K562 treated with DMSO at 1 percent for 48 hours (cell line): ENCODE measurements around the gene S100A8. TPM values are rescaled to one million over a fixed set of nuclear protein-coding genes. Genes with fewer than 3 reads are reported as not detected.

Experiments
- total RNA-seq: library from RNA; unstranded; fragments of 300-600 nt; gene quantifications from 2 replicates; pipeline ENCODE4 v1.2.3, GENCODE V29; 2022; ENCODE audit warnings: low replicate concordance; ENCODE audit errors: extremely low read depth

S100A8 gene
- total RNA-seq: not detected in 2 replicates

DNA sequence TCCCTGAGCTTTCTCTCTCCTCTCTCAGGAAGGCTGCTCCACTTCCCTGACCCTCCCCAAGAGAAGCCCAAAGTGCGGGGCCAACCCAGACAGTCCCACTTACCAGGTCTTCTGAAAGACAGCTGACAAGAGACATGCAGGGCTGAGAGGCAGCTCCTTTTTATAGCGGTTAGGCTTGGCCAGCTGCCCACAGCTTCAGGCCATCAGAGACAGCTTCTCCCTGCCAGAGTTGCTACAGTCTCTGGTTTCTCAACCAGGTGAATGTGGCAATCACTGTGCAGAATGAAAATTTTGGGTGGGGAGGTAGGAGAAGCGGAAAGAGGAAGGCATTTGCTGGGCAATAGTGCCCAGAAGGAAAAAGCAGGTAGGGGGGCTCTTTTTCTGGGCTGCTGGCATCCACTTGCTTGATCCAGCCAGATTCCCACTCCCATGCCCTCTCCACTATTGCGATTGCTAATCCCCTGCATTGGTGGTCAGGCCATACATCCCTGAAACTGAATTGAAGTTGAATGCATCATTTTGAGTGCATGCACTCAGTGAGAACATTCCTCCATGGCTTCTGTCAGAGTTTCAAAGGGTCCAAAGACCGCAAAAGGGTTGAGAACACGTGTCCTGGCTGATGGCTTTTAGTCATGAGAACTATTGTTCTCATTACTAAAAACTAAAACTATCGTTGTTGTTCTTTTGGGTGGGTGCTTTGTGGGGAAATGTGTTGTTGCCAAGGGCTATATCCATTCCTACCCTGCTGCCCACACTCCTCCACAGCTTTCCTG, at the start of gene S100A8:
Gene S100A8, minus strand, starts transcription at position 136 of the 773 bp plus-strand sequence. CDS start 538 bp downstream, outside the sequence.

DNA sequence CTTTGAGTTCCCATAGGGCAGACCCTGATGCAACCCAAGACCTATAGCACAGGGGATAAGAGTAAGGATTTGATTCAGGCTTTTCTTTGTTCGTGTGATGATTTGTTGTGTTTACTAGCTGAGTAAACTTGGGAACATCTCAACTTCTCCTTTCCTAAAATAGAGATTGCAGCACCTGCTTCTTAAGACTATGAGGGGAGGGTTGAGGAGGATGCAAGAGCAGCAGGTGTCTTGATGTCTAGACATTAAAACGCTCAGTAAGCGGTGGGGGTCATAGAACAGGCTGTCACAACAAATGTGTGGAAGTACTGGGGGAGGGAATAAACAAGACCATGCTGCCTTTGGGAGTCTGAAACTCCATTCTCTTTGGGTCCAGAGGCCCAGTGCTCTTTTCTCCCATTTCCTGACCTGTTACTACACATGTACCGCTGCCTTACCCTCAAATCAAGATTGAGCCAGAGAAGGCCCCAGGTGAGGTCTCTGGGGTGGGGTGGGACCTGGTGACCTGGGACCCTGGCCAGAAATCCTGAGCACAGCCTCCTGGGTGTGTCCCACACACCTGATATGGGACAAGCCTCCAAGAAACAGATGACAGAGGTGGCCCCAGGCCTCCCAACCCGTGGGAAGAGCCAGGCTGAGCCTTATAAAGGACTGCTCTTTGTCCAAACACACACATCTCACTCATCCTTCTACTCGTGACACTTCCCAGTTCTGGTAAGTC, 25.1 kb upstream of the S100A8 start, which contains the start of gene S100A7A:
Gene S100A7A, plus strand, starts transcription at position 671 of the 721 bp plus-strand sequence. CDS start 1,563 bp downstream, outside the sequence.

GRCh38 chr1:153375511-153375910, 15.4 kb downstream of the S100A8 start, which contains the start of gene S100A12:
Gene S100A12, minus strand, starts transcription at chr1:153375621. Its CDS starts 1,029 bp downstream, at chr1:153374592.

DNA sequence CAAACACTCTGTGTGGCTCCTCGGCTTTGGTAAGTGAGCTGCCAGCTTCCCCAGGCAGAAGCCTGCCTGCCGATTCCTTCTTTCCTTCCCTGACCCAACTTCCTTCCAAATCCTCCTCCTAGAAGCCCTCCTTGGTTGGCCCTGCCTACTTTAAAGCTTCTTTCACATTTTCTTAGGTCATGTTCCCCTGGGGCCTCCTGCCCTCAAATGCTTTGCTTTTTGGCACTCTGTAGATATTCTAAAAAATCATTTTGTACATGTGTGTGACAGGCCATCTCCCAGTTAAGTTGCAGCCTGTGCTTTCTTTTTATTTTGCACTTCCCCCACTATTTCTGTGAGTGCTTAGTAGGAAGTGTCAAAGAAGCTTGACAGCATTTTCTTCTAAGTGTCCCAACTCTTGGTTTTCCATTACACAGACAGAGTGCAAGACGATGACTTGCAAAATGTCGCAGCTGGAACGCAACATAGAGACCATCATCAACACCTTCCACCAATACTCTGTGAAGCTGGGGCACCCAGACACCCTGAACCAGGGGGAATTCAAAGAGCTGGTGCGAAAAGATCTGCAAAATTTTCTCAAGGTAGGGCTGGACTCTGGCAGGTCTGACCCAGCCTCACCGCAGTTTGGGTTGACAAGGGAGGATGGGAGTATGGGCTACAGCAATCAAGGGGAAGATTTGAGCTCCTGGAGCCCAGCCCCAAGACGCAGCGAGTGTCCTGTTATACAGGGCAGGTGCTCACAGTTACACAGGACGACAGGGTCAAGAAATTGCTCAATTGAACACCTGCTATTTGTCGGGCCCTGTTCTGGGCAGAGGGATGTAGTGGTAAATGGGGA, 32.8 kb downstream of the S100A8 start, which contains the start of gene S100A9:
Gene S100A9, plus strand, starts transcription at position 2 of the 838 bp plus-strand sequence. Its CDS starts 430 bp downstream, at position 432.

GRCh38 chr1:153348511-153349362, 42.1 kb downstream of the S100A8 start, which contains the start of gene PGLYRP4:
Gene PGLYRP4, minus strand, starts transcription at chr1:153348841. Its CDS starts 909 bp downstream, at chr1:153347932.

Other genes starting within 250 kb of the S100A8 start
- not detected in 2 replicates for gene SPRR2G, start 240.2 kb downstream of the S100A8 start, total RNA-seq
- gene LELP1, start 187.6 kb downstream of the S100A8 start, total RNA-seq: not detected in 2 replicates
- gene PRR9, start 173.5 kb downstream of the S100A8 start, total RNA-seq: not detected in 2 replicates
- gene LORICRIN, start 131.4 kb downstream of the S100A8 start, total RNA-seq: not detected in 2 replicates
- not detected in 2 replicates for gene PGLYRP3, start 78.1 kb downstream of the S100A8 start, total RNA-seq
- gene PGLYRP4, start 42.2 kb downstream of the S100A8 start, total RNA-seq: not detected in 2 replicates
- not detected in 2 replicates for gene S100A9, start 33.2 kb downstream of the S100A8 start, total RNA-seq
- not detected in 2 replicates for gene S100A12, start 15.5 kb downstream of the S100A8 start, total RNA-seq
- not detected in 2 replicates for gene S100A7A, start 25.4 kb upstream of the S100A8 start, total RNA-seq
- gene S100A7, start 69.6 kb upstream of the S100A8 start, total RNA-seq: not detected in 2 replicates
- not detected in 2 replicates for gene S100A6, start 144.9 kb upstream of the S100A8 start, total RNA-seq
- not detected in 2 replicates for gene S100A5, start 149.9 kb upstream of the S100A8 start, total RNA-seq
- gene S100A4, start 154.7 kb upstream of the S100A8 start, total RNA-seq: not detected in 2 replicates
- gene S100A3, start 158.2 kb upstream of the S100A8 start, total RNA-seq: not detected in 2 replicates
- gene S100A2, start 174.8 kb upstream of the S100A8 start, total RNA-seq: not detected in 2 replicates
- not detected in 2 replicates for gene S100A16, start 222.1 kb upstream of the S100A8 start, total RNA-seq
- not detected in 2 replicates for gene S100A14, start 225.3 kb upstream of the S100A8 start, total RNA-seq
- gene S100A13, start 236.4 kb upstream of the S100A8 start, total RNA-seq: not detected in 2 replicates
- not detected in 2 replicates for gene S100A1, start 237.4 kb upstream of the S100A8 start, total RNA-seq
- gene CHTOP, start 243.0 kb upstream of the S100A8 start, total RNA-seq: not detected in 2 replicates